T-helper 2 cell treated with Interferon-gamma antibody and Interleukin-4, amounts not matched to agents 5 μg/mL and 100 μg/mL, for 36 hours (primary cell): ENCODE data around the gene ZEB1.
A peak's percentile ranks its signal among the peaks of the same experiment; 100 is the strongest.
"Not testable (repeated sequence)": the region's sequence is repeated elsewhere in the genome, so short reads cannot be mapped to it uniquely, and the experiment has no call there.

Source experiments
- DNase-seq: peaks from one replicate; pipeline ENCODE4 v3.0.0; 2021; ENCODE audit warnings: low spot score
- H3K27ac Mint-ChIP-seq: one replicate; pipeline ENCODE4 v1.8.0; 2021; ENCODE audit warnings: mild to moderate bottlenecking, mixed read lengths
- H3K27me3 Mint-ChIP-seq: one replicate; pipeline ENCODE4 v1.8.0; 2021; ENCODE audit warnings: low read depth, mixed read lengths
- H3K36me3 Mint-ChIP-seq: one replicate; pipeline ENCODE4 v1.8.0; 2021; ENCODE audit warnings: low read depth, mixed read lengths
- H3K4me1 Mint-ChIP-seq: one replicate; pipeline ENCODE4 v1.8.0; 2021; ENCODE audit warnings: low read depth, mixed read lengths
- H3K4me3 Mint-ChIP-seq: one replicate; pipeline ENCODE4 v1.8.0; 2022; ENCODE audit warnings: mild to moderate bottlenecking, moderate library complexity, mixed read lengths
- H3K9me3 Mint-ChIP-seq: one replicate; pipeline ENCODE4 v1.8.0; 2021; ENCODE audit warnings: mixed read lengths

ZEB1 gene

DNA sequence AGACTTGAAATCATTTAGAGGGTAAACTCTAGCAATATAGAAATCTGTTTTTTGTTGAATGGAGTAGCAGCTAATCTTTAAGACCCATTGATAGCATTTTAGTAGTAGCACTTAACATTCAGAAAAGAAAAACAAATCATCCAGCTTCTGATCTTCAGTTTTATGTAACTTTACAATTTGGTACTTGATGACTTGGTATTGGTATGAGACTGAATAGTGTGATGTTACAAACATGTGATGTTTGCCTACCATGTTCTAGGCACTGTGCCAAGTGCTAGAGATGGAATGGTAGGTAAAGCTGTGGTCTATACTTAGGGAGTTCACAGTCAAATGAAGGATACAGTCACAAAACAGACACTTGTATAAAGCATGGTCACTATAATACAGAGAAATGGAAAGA is 21.3 kb downstream of the ZEB1 start:
- Mint-ChIP-seq H3K4me1 (peaks cover 9% of the 10 kb centered on the region), H3K27me3 (no peaks in the 10 kb centered on the region), H3K4me3 (no peak overlapping the region), H3K9me3 (no peaks in the 10 kb centered on the region), H3K27ac (no peak overlapping the region), H3K36me3 (peaks cover 4% of the 10 kb centered on the region)
- DNase-seq, result no peak

DNA sequence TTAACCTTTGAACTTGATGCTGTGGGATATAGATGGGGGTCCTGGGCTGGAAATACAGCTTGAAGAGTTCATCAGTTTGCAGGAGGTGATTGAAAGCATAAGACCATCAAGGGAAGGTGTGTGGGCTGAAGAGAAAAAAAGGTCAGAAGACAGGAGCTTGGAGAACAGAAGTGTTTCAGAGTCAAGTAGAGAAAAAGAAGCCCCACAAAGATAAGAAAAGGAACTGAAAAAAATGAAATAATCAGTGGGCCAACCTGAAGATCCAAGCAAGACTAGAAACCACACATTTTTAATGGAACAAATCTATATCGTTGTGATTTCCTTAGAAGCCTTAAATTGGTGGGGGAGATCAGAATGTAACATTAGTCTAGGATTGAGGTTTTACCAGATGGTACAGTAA is 22.5 kb downstream of the ZEB1 start:
- no peaks in the 10 kb centered on the region for H3K9me3 Mint-ChIP-seq
- H3K27me3 Mint-ChIP-seq, result no peaks in the 10 kb centered on the region
- no peak overlapping the region for H3K27ac Mint-ChIP-seq
- no peak for DNase-seq
- peaks cover 4% of the 10 kb centered on the region for H3K36me3 Mint-ChIP-seq
- no peak overlapping the region for H3K4me3 Mint-ChIP-seq
- H3K4me1 Mint-ChIP-seq, result peaks cover 11% of the 10 kb centered on the region

DNA sequence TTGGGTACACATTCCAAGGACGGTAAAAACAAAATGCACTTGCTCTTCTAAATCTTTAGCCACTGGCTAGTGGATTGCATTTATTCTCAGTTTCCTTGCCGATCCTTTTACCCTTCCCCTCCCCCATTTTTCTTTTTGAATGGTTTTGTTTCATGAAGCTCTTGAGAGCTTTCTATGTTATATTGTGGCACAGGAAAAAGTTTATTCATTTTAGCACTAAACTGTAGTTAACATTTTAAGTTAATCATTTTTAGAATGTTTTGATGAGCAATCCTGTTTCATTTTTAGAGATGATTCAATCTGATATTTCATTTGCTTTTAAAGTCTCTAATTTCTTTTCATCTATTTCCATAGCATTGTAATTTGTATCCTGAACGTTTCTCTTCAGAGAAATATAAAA is 24.0 kb downstream of the ZEB1 start:
- Mint-ChIP-seq H3K36me3 (peaks cover 4% of the 10 kb centered on the region), H3K4me1 (peaks cover 25% of the 10 kb centered on the region), H3K9me3 (no peaks in the 10 kb centered on the region), H3K4me3 (peak overlapping the region; percentile 52), H3K27me3 (no peaks in the 10 kb centered on the region), H3K27ac (peak overlapping the region; percentile 51)
- no peak for DNase-seq

DNA sequence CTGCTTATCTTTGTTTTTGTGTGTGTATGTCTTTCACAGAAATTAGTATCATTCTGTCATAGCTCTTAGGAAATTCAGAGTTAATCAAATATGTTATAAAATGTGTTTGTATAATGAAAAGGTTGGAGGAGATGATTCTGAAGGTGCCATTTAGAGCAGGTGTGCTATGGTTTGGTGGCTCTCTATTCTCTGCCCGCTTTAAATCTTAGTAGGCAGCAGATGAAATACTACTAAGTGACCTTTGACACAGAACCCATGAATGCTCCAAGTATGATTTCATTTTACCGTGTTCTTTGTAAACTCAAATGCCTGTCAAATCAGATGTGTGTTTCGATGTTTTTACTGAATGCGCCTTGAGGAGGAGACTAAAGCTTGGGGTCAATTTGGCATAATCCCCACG is 24.5 kb downstream of the ZEB1 start:
- no peak overlapping the region for H3K27ac Mint-ChIP-seq
- peak overlapping the region; percentile 8 for H3K4me3 Mint-ChIP-seq
- peaks cover 29% of the 10 kb centered on the region for H3K4me1 Mint-ChIP-seq

DNA sequence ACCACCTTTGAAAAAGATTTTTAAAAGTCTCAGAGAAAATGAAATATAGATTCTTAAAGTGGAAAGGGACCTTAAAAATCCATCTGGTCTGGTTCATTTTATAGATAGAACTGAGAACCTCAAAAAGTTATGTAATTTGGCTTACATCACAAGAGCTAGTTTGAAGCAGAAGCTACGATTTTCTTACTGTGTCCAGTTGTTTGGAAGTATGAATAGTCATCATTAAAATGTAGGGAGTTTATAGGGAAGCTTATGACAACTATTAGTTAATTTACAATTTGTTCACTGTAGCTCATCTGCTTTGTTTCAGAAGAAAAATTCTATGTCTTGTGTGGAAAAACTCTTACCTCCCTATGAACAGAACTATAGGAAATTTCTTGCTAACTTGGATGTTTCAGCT is 26.9 kb downstream of the ZEB1 start:
- Mint-ChIP-seq H3K9me3 (no peaks in the 10 kb centered on the region), H3K4me3 (no peak overlapping the region), H3K4me1 (peaks cover 38% of the 10 kb centered on the region), H3K36me3 (no peaks in the 10 kb centered on the region), H3K27me3 (no peaks in the 10 kb centered on the region), H3K27ac (no peak overlapping the region)
- no peak for DNase-seq

More for the DNA sequence above, 24.5 kb downstream of the ZEB1 start:
- H3K36me3 Mint-ChIP-seq, result peaks cover 3% of the 10 kb centered on the region
- no peak for DNase-seq
- no peaks in the 10 kb centered on the region for H3K9me3 Mint-ChIP-seq
- H3K27me3 Mint-ChIP-seq, result no peaks in the 10 kb centered on the region

DNA sequence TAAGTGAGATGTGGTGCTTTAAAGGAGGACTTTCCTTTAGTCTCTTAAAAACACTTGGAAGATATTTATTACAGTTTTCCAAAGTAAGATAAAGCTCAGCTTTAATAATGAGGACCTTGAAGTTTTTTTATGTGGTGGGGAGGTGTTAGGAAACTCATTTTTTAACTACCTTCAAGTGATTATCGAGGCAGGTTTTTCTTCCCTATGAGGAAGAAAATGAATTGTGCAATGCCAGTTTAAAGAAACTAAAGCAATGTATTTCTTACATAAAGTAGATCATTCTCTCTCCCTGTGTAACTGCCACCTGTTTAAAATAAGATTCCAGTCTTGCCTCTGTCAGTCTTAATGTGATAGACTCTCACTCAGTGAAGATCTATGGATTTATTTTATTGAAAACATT is 27.9 kb downstream of the ZEB1 start:
- H3K36me3 Mint-ChIP-seq, result no peaks in the 10 kb centered on the region
- no peaks in the 10 kb centered on the region for H3K27me3 Mint-ChIP-seq
- DNase-seq, result no peak
- no peaks in the 10 kb centered on the region for H3K9me3 Mint-ChIP-seq
- H3K4me1 Mint-ChIP-seq, result peaks cover 40% of the 10 kb centered on the region
- H3K27ac Mint-ChIP-seq, result no peak overlapping the region
- H3K4me3 Mint-ChIP-seq, result no peak overlapping the region

DNA sequence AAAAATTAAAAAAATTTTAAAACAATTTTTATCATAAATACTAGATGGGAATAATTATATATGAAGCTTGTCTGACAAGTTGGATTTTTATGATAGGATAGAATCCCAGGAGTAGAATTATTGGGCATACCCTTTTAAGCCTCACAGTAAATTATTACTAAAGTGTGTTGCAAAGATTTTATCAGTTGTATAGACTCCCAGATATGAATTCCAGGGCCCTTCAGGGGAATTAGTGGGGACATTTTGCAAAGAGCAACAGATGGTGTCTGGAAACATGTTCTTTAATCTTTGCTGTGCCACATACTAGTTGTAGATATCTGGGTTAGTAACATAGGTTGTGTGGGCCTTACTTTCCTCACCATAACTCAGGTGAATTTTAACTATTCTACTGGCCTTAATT is 28.7 kb downstream of the ZEB1 start:
- H3K36me3 Mint-ChIP-seq, result peaks cover 3% of the 10 kb centered on the region
- DNase-seq, result no peak
- H3K9me3 Mint-ChIP-seq, result no peaks in the 10 kb centered on the region
- no peaks in the 10 kb centered on the region for H3K27me3 Mint-ChIP-seq
- peak overlapping the region; percentile 41 for H3K27ac Mint-ChIP-seq
- H3K4me1 Mint-ChIP-seq, result peaks cover 47% of the 10 kb centered on the region
- peak overlapping the region; percentile 65 for H3K4me3 Mint-ChIP-seq

DNA sequence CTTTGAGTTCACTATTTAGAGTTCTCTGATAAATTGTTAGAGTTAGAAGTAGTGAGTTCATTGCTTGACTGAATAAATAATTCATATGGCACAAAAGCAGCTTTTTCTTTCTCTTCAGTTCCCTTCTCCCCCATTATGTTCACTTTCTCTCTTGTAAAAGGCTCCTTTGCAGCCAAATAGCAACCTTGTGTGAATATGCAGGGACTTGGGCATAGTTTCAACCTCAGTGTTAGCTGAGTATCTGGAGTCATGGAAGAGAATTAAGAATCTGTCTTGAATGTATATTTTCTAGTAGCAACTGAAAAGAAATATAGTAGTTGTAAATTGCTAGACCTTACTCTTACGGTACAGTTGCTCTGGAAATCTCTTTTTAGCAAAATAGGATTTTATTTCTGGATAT is 31.9 kb downstream of the ZEB1 start:
- Mint-ChIP-seq H3K27ac (no peak overlapping the region), H3K9me3 (no peaks in the 10 kb centered on the region), H3K4me1 (peaks cover 57% of the 10 kb centered on the region), H3K27me3 (no peaks in the 10 kb centered on the region), H3K4me3 (no peak overlapping the region), H3K36me3 (peaks cover 7% of the 10 kb centered on the region)
- DNase-seq, result no peak

DNA sequence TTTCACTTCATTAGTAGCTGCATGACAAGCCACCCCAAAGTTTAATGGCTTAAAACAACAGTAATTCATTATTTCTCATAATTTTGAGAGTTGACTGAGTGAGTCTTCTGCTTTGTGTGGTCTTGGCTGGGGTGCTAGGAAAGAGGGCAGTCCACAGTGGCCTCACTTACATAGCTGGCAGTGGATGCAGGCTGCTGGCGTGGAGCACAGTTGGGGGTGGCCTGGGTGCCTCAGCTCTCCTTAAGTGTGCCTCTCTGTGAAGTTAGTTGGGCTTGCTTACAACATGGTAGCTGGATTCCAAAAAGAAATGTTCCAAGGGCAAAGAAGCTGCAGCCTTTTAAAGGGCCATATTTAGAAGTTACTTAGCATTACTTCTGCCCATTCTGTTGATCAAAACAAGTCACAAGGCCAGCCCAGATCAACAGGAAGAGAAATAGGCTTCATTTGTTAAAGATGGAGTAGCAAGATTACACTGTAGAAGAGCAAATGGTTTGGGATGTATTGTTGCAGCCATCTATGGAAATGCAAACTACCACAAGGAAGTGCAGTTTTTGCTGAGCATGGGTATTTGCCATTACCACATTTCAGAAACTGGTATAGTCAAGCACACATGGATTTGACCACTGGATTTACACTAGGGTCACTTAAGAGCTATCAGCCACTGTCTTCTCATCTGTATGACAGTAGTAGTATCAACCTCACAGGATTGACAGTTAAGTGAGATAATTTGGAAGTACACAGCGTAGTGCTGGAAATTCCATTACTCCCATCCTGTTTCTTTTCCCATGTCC is 33.6 kb downstream of the ZEB1 start:
- H3K27me3 Mint-ChIP-seq, result no peaks in the 10 kb centered on the region
- H3K27ac Mint-ChIP-seq, result peak overlapping the region; percentile 43
- H3K36me3 Mint-ChIP-seq, result peaks cover 7% of the 10 kb centered on the region
- peaks cover 50% of the 10 kb centered on the region for H3K4me1 Mint-ChIP-seq
- no peak for DNase-seq
- peak overlapping the region; percentile 36 for H3K4me3 Mint-ChIP-seq
- no peaks in the 10 kb centered on the region for H3K9me3 Mint-ChIP-seq

DNA sequence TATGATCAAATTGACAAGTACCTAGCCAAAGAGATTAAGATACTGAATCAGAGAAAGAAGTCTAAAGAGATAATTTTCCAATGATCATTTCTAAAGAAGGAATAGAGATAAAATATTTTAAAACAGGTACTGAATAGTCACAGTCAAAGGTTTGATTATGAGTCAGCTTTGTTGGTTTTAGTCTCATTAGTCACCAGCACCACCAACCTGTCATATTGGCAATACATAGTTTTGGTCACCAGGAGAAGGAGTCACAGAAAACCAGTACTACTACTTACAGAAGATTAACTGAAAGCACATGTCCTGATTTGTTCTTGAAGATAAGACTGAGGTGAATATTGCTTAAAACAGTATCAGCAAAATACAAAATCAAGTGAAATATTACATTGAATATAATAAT is 34.6 kb downstream of the ZEB1 start:
- peak; percentile 63 for DNase-seq
- Mint-ChIP-seq H3K9me3 (no peaks in the 10 kb centered on the region), H3K4me1 (peaks cover 42% of the 10 kb centered on the region), H3K27me3 (no peaks in the 10 kb centered on the region), H3K4me3 (no peak overlapping the region), H3K27ac (peak overlapping the region; percentile 58), H3K36me3 (peaks cover 12% of the 10 kb centered on the region)

DNA sequence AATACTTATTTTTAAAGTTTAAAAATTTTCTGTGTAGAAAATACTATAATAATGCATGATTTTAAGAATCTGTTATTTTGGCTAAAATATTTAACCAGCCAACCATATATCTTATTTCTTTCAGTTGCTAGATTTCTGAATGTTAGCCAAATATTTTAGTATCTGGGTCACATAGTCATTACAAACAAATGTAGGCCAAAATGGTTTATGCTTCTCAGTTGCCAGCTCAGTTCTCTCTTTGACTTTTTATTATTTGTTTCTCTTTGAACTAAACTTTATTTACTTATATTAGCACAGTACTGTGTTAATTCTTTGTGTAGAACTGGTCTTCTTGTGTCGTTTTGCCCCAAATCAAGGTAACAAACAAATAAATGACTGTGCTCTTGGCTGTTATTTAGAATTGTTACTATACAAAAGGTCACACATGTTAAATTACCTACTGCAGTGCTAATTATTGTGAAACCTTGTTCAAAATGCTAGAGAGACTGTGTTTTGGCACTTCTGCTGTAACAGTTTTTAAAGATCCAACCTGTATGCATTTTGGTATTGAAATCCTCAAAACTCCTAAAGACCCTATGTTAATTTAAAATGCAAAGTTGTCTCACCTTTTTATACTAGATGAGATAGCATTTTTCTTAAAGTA is 39.8 kb downstream of the ZEB1 start:
- Mint-ChIP-seq H3K27ac (no peak overlapping the region), H3K27me3 (no peaks in the 10 kb centered on the region), H3K9me3 (no peaks in the 10 kb centered on the region), H3K36me3 (peaks cover 28% of the 10 kb centered on the region), H3K4me1 (peaks cover 12% of the 10 kb centered on the region), H3K4me3 (no peak overlapping the region)
- DNase-seq, result no peak

DNA sequence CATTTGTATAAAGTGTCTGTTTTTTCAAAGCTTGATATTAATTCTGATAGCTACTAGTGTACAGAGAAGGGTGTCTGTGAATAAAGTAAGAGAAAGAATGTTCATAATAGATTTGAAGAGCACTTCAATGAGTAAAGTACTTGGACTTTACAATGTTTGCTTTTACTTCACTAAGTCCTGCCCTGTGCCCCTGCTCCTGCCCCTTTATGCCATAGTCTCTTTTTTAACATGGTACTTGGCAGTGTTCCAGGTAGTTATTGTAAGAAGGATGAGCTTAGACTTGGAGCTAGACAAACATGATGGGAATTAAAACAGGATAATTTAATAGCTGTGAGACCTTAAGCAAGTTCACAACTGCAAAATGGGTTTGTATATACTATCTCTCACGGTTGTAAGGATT is 41.0 kb downstream of the ZEB1 start:
- Mint-ChIP-seq H3K36me3 (peaks cover 31% of the 10 kb centered on the region), H3K9me3 (no peaks in the 10 kb centered on the region), H3K27ac (no peak overlapping the region), H3K4me1 (peaks cover 7% of the 10 kb centered on the region), H3K27me3 (no peaks in the 10 kb centered on the region), H3K4me3 (no peak overlapping the region)
- DNase-seq, result no peak

DNA sequence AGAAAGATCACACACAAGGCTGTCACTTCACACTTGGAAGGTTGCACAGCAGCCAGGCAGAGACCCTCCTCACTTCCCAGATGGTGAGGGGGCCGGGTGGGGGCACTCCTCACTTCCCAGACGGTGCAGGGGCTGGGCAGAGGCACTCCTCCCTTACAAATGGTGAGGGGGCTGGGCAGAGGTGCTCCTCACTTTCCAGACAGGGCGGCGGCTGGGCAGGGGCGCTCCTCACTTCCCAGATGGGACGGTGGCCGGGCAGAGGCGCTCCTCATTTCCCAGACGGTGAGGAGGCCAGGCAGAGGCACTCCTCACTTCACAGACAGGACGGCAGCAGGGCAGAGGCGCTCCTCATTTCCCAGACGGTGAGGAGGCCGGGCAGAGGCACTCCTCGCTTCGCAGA is 42.5 kb downstream of the ZEB1 start:
- not testable (repeated sequence) for H3K9me3 Mint-ChIP-seq, H3K27me3 Mint-ChIP-seq, H3K4me3 Mint-ChIP-seq, DNase-seq, H3K4me1 Mint-ChIP-seq, H3K27ac Mint-ChIP-seq
- peaks cover 27% of the 10 kb centered on the region for H3K36me3 Mint-ChIP-seq

DNA sequence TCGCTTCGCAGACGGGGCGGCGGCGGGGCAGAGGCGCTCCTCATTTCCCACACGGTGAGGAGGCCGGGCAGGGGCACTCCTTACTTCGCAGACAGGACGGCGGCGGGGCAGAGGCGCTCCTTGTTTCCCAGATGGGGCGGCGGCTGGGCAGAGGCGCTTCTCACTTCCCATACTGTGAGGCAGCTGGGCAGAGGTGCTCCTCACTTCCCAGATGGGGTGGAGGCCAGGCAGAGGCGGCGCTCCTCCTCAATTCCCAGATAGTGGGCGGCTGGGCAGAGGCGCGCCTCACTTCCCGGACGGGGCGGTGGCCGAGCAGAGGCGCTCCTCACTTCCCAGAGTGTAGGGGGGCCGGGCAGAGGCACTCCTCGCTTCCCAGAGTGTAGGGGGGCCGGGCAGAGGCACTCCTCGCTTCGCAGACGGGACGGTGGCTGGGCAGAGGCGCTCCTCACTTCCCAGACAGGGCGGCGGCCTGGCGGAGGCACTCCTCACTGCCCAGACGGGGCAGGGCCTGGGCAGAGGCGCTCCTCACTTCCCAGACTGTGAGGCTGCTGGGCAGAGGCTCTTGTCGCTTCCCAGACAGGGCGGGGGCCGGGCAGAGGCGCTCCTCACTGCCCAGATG is 43.1 kb downstream of the ZEB1 start:
- no peak overlapping the region for H3K4me3 Mint-ChIP-seq
- no peak overlapping the region for H3K27ac Mint-ChIP-seq
- H3K4me1 Mint-ChIP-seq, result peaks cover 1% of the 10 kb centered on the region
- H3K9me3 Mint-ChIP-seq, result no peaks in the 10 kb centered on the region
- no peaks in the 10 kb centered on the region for H3K27me3 Mint-ChIP-seq
- H3K36me3 Mint-ChIP-seq, result peaks cover 27% of the 10 kb centered on the region
- no peak for DNase-seq
